A673 (cell line): ENCODE data around the gene SALL1.

Experiments
- CTCF ChIP-seq: fragments of 300-800, 200-600 bp; sonication (generic); conservative IDR thresholded peaks from 2 replicates; pipeline ENCODE4 v1.5.1; 2017; ENCODE audit warnings: low read depth, mild to moderate bottlenecking, antibody characterized with exemption, low read length, moderate library complexity, mixed read lengths
- EZH2 ChIP-seq: fragments of 200-600 bp; sonication (generic); IDR thresholded peaks from 2 replicates; pipeline ENCODE4 v1.6.1; 2017; ENCODE audit warnings: borderline replicate concordance, low read depth, mild to moderate bottlenecking, mixed read lengths, antibody characterized with exemption, low read length; ENCODE audit not compliant: poor library complexity, severe bottlenecking

GRCh38 chr16:51140112-51140511, 11.0 kb downstream of the SALL1 start:
- TF ChIP-seq CTCF: 0 out of 2 replicates have a peak, but pooled peaks have one; percentile 9
- no peak for TF ChIP-seq EZH2
